ENCODE data around the gene PLCB1.

DNA sequence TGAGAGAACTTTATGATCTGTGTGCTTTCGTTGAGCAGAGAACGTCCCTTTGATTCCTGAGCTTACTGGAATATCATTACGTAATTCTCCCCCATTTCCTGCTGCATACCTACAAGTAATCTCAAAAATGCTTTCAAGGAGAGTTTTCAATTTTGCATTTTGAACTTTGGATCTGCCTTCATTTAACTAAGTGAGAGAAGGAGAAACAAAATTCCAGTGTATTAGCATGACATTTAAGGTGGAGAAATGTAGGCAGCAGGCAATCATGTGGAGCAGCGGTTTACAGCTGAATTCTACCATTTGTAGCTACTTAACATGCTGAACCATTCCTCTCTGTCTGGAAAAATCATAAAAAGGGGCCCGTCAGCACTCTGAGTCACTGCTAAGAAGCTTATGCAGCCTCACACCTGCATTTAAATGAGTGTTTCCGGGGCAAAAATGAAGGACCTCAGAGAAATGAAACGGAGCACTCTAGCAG lies 451.5 kb downstream of the PLCB1 start:
- TF ChIP-seq, protein P1, sequence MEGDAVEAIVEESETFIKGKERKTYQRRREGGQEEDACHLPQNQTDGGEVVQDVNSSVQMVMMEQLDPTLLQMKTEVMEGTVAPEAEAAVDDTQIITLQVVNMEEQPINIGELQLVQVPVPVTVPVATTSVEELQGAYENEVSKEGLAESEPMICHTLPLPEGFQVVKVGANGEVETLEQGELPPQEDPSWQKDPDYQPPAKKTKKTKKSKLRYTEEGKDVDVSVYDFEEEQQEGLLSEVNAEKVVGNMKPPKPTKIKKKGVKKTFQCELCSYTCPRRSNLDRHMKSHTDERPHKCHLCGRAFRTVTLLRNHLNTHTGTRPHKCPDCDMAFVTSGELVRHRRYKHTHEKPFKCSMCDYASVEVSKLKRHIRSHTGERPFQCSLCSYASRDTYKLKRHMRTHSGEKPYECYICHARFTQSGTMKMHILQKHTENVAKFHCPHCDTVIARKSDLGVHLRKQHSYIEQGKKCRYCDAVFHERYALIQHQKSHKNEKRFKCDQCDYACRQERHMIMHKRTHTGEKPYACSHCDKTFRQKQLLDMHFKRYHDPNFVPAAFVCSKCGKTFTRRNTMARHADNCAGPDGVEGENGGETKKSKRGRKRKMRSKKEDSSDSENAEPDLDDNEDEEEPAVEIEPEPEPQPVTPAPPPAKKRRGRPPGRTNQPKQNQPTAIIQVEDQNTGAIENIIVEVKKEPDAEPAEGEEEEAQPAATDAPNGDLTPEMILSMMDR (IDR thresholded peaks at IDR 0.05; ENCODE audit: borderline replicate concordance, extremely low read depth, low read length, poor library complexity, severe bottlenecking), result no peak
- no peak for TF ChIP-seq EZH2 (IDR thresholded peaks at IDR 0.05; ENCODE audit: borderline replicate concordance, low read depth, low read length, severe bottlenecking)
